Epithelial cell of alveolus of lung (primary cell): ENCODE data around the gene IBTK. TPM values are rescaled to one million over a fixed set of nuclear protein-coding genes. Genes with fewer than 3 reads are reported as not detected.

Experiments used
- total RNA-seq: library from RNA; depleted of rRNA; stranded (reverse); fragments of >200 nt; gene quantifications from 2 replicates; pipeline ENCODE4 v1.2.1, GENCODE V29; 2015

IBTK gene
- 16.5 and 31.3 TPM in 2 replicates for total RNA-seq

GRCh38 chr6:82247505-82248272, at the start of gene IBTK:
Gene IBTK, minus strand, starts transcription at chr6:82247744. Its CDS starts 7,258 bp downstream, at chr6:82240486.

Other genes starting within 250 kb of the IBTK start
- 69.7 and 87.8 TPM in 2 replicates for gene TPBG, start 116.1 kb upstream of the IBTK start, total RNA-seq